HG02840 (cell line): Measurements from ENCODE around the gene ADAP1.
"Not testable (repeated sequence)": the region's sequence is repeated elsewhere in the genome, so short reads cannot be mapped to it uniquely, and the experiment has no call there.

Experiments
- ATAC-seq: cut with Tn5 transposase; IDR thresholded peaks from one replicate; pipeline ENCODE4 v1.9.1; 2021; ENCODE audit warnings: mild to moderate bottlenecking, moderate library complexity, moderate number of reproducible peaks; ENCODE audit not compliant: unreplicated experiment, low FRiP score

Gene ADAP1

GRCh38 chr7:924042-924441 lies 30.4 kb downstream of the ADAP1 start:
- not testable (repeated sequence) for ATAC-seq

DNA sequence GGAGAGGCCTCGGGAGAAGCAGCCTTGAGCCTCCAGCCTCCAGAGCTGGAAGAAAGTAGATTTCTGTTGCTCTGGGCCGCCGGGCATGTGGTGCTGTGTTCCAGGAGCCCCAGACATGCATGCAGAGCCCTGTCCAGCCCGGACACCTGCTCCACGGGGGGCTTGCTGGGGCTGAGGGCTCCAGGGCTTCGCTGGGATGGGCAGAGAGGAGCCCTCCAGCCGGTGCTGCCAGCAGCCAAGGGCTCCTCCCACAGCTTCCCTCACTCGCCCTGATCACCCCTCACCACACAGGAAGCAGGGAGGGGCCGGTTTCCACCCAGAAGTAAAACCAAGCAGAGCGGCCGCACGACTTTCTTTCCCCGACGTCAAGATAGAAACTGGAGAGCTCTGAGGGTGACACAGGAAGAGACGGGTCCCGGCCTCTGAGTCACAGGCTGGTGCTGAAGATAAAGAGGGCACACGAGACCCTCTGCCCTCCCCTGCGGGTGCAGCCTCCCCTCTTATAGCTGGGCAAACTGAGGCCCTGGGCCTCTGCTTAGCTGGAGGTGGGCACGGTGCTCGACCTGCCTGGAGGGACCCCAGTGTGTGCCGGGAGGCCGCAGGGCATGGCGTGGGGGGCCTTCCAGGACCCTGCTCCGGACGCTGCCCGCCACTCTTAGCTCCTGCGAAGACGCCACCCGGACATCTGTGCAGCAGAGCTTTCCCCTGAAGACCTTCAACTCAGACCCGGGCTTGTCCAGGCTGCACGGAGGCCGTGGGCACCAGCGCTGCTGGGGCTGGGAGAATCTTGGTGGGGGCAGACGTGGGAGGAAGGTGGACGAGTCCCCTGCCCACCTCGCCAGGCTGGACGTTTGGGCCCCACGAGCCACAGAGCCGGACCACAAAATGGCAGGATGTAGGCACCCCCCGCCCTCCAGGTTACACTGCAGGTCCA lies 31.1 kb downstream of the ADAP1 start:
- ATAC-seq: peak; percentile 81

DNA sequence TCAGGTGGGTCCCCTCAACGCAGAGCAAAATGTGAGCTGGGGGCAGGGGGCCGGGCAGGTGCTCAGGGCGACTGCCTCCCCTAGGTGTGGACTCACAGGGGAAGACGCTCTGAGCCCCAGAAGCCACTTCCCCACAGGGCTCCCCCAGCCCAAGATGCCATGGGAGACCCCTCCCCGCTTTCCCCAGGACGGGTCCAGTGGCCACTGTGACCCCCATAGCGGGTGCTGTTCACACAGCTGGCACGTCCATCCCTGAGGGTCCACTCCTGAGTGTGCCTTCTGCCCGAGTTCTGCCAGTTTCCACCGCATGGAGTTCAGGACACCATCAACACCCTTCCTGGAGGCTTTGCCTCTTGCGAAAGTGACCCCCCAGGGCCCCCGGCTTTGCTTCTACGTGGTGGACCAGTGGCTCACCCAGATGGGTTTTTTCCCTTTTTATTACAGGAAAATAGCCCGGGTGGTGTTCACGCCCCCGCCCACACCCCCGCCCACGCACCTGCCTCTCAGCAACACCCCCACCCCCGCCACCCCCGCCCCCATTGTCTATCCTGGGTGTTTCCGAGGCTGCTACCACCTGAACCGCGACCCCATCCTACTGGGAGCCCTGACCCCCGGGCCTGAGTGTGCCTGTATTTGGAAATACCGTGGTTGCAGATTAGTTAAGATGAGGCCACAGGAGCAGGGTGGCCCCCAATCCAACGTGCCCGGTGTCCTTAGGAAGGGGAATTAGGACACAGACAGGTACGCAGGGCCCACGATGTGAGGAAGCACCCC lies 32.0 kb downstream of the ADAP1 start:
- ATAC-seq: peak; percentile 8

DNA sequence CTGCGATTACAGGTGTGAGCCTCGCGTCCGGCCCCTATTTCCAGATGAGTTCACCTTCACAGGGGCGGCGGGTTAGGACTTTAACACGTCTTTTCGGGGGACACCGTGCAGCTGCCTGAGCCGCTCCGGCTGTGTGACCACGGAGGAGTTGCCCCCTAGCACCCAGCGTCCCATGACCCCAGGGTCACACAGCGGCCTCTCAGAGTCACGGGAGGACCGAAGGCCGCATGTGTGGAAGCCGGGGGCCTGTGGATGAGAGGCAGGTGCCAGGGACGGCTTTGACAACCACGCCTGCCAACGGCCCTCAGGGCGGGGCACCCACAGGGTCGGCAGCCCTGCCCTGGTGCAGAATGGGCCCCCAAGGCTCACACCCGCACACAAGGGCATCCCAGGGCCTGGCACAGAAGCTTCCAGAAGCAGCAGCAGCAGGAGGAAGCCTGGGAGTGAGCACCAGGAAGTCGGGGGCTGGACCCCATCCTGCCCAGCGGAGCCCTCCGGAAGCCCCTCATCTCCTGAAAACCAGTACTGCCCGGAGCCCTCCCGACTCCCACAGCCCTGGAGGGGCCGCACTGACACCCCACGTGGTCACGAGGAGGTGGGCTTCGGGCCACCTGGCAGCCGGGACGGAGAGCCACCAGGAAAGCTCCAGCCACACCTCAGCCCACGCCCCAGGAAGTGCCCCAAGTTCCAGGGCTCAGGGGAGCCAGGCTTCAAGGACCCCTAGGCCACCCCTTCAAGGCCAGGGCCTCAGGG lies 32.7 kb downstream of the ADAP1 start:
- ATAC-seq: no peak

- ATAC-seq: no peak
Measured at GRCh38 chr7:921071-921461, 33.4 kb downstream of the ADAP1 start.

- no peak for ATAC-seq
Measured at GRCh38 chr7:920351-921070, 34.0 kb downstream of the ADAP1 start.

- no peak for ATAC-seq
Measured at GRCh38 chr7:919924-920341, 34.5 kb downstream of the ADAP1 start.

DNA sequence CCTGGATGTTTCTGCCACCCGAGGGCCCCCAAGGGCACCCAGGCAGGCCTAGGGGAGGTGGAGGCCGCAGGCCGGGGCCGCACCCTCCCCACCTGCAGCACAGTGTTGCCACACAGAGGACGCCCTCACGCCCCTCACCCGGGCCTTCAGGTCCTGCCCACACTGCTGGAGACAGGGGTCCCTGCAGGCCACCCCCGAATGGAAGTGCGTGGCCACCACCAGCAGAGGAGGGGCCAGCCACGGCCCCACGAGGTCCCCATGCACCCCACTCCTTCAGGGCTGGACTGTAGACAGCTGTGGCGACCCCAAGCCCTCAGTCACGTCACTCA lies 35.4 kb downstream of the ADAP1 start:
- ATAC-seq: no peak

- no peak for ATAC-seq
Measured at GRCh38 chr7:918441-919113, 35.9 kb downstream of the ADAP1 start.

DNA sequence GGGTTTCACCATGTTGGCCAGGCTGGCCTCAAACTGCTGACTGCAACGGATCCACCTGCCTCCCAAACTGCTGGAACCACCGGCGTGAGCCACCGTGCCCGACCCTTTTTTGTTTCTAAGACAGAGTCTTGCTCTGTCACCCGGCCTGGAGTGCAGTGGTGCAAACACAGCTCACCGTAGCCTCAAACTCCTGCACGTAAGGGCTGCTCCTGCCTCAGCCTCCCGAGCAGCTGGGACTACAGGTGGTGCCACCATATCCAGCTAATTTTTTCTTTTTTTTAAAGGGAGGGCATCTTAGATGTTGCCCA lies 36.4 kb downstream of the ADAP1 start:
- no peak for ATAC-seq

- no peak for ATAC-seq
Measured at GRCh38 chr7:917255-918117, 37.0 kb downstream of the ADAP1 start.

GRCh38 chr7:916291-916941 lies 38.1 kb downstream of the ADAP1 start:
- no peak for ATAC-seq

DNA sequence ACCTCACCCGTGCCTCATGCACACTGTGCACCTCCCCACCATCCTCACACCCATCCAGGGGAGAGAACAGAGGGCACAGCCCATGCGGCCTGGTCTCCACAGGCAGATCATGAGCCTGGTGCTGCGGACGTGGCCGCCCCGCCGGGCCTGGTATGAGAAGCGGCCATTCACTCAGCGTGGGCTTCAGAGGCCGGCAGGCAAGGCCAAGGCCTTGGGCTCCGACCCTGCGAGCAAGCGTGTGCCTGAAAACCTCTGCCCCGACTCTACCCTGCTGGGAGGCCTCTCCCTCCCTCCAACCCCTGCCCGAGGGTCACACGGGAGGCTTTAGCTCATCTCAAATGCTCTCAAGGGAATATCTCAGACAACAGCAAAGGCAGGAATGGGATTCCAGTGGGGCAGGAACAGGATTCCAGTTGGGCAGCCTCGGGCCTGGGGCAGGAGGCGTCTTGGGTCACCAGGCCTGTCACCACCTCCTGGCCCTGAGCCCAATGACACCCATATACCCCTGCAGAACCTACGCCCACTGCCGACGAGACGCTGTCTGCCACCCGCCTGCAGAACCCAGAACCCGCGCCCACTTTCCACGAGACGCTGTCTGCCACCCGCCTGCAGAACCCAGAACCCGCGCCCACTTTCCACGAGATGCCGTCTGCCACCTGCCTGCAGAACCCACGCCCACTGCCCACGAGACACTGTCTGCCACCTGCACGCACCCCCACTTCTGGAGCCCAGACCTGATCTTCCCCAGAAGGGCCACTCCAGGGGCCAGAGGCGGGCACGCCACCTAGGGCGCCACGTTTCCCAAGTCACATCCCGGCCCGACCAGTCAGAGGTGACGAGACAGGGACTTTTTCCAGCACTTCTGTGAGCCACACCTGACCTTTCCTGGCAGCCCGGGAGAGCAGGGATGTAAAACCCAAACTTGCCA lies 38.9 kb downstream of the ADAP1 start:
- no peak for ATAC-seq

- ATAC-seq: no peak
Measured at GRCh38 chr7:914521-915194, 39.8 kb downstream of the ADAP1 start.

DNA sequence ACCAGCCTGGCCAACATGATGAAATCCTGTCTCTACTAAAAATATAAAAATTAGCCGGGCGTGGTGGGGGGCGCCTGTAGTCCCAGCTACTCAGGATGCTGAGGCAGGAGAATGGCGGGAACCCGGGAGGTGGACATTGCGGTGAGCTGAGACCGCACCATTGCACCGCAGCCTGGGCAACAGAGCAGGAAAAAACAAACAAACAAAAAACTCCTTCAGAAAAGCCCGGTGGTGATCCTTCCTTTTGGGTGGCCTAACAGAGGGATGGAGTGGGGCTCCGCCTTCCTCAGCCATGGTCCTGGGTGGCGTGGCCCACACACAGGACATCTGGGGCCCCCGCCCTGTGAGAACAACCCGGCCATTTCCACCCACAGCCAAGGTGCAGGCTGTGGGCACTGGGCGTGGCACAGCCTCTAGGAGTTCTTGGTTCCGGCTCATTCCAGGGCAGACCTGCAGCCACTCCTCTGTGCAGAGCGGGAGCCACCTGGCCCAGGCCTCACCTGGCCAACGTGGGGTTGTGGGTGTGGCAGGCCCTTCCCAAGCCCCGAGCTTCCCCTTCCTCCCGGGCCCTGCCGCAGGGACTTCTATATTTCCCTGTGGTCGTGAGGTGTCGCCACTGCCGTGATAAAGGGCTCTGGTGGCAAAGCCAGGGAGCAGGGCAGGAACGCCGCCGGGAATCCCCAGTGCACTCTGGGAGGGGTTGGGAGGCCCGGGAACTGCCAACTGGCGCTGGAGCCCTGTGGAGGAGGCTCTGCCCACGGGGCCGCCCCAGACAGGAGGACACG lies 40.6 kb downstream of the ADAP1 start:
- ATAC-seq: no peak

DNA sequence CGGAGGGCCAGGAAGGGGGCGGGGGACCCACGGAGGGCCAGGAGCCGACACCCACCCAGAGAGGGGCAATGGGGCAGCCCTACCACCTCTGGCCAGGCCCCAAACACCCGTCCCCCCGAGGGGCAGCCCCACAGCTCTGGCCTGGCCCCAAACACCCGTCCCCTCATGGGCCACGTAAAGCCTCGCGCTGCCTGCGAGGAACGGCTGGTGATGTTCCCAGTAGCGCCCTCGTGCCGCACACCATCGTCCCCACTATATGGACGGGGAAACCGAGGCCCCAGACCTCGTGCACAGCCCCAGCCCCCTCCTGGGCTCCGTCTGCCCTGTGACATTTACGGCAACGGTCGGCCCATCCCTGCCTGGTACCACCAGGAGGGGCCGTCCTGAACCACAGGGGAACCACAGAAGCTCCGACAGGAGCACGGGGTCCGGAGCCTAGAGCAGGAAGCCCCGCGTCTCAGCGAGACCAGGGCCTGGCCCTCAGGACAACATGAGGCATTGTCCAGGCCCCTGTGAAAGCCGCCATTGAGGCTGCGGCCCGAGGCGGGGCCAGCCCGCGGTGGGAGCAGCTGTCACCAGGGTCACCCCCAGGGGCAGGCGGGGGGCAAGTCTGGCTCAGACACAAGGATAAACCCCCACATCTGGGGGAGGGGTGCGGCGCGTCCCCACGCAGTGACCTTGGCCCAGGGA lies 42.5 kb downstream of the ADAP1 start:
- no peak for ATAC-seq
